GM06990 (cell line): ENCODE results near the gene SYT2.

Source experiments
- DNase-seq: peaks from one replicate; pipeline ENCODE4 v3.0.0-alpha.2; 2011; ENCODE audit not compliant: insufficient read length; ENCODE audit errors: extremely low read depth
- H3K27me3 ChIP-seq: replicated peaks from 2 replicates; pipeline ENCODE4 v1.6.0; 2011; ENCODE audit warnings: low read length; ENCODE audit not compliant: control insufficient read depth, insufficient read depth
- H3K36me3 ChIP-seq: 2 replicates; pipeline ENCODE4 v1.5.1; 2011; ENCODE audit warnings: low read length; ENCODE audit not compliant: control insufficient read depth, insufficient read depth
- H3K4me3 ChIP-seq: replicated peaks from 2 replicates; pipeline ENCODE4 v1.5.1; 2011; ENCODE audit warnings: low read depth, mild to moderate bottlenecking, control low read depth, low read length
- CTCF ChIP-seq: IDR thresholded peaks from 2 replicates; pipeline ENCODE4 v1.5.1; 2011; ENCODE audit warnings: low read length, control low read depth, mild to moderate bottlenecking, inconsistent platforms; ENCODE audit not compliant: insufficient read depth, poor library complexity, severe bottlenecking

Gene SYT2

GRCh38 chr1:202708456-202709275 is 1.6 kb downstream of the SYT2 start:
- no peak for TF ChIP-seq CTCF
- H3K27me3 ChIP-seq, result peaks cover 9% of the 10 kb centered on the region
- H3K36me3 ChIP-seq, result no peaks in the 10 kb centered on the region
- H3K4me3 ChIP-seq, result no peak overlapping the region
- no peak for DNase-seq

- no peak for TF ChIP-seq CTCF
- H3K27me3 ChIP-seq, result peaks cover 10% of the 10 kb centered on the region
- no peak for DNase-seq
- H3K36me3 ChIP-seq, result no peaks in the 10 kb centered on the region
- no peak overlapping the region for H3K4me3 ChIP-seq
These were observed 3.4 kb downstream of the SYT2 start for GRCh38 chr1:202706851-202707250.

- Histone ChIP-seq H3K27me3 (peaks cover 10% of the 10 kb centered on the region), H3K4me3 (no peak overlapping the region), H3K36me3 (no peaks in the 10 kb centered on the region)
- no peak for DNase-seq
- TF ChIP-seq CTCF, result no peak
These were observed 5.7 kb downstream of the SYT2 start for GRCh38 chr1:202704601-202705000.

GRCh38 chr1:202703191-202703590 is 7.1 kb downstream of the SYT2 start:
- H3K27me3 ChIP-seq, result peaks cover 10% of the 10 kb centered on the region
- no peaks in the 10 kb centered on the region for H3K36me3 ChIP-seq
- no peak for TF ChIP-seq CTCF
- no peak for DNase-seq
- no peak overlapping the region for H3K4me3 ChIP-seq

- no peak for DNase-seq
- Histone ChIP-seq H3K36me3 (no peaks in the 10 kb centered on the region), H3K4me3 (no peak overlapping the region), H3K27me3 (peaks cover 8% of the 10 kb centered on the region)
- no peak for TF ChIP-seq CTCF
These were observed 8.2 kb downstream of the SYT2 start for GRCh38 chr1:202702088-202702487.

GRCh38 chr1:202701200-202701599 is 9.1 kb downstream of the SYT2 start:
- Histone ChIP-seq H3K27me3 (peaks cover 8% of the 10 kb centered on the region), H3K4me3 (no peak overlapping the region), H3K36me3 (no peaks in the 10 kb centered on the region)
- no peak for DNase-seq
- no peak for TF ChIP-seq CTCF
